GM19463 (cell line): ENCODE measurements around the gene DNAL4.

Experiments
- ATAC-seq: cut with Tn5 transposase; IDR thresholded peaks from one replicate; pipeline ENCODE4 v1.9.1; 2021; ENCODE audit warnings: mild to moderate bottlenecking, moderate library complexity; ENCODE audit not compliant: unreplicated experiment

Gene DNAL4

GRCh38 chr22:38793721-38794466, at the start of gene DNAL4:
Gene DNAL4 (minus strand): TSS chr22:38794143. CDS start chr22:38782731, 11,412 bp downstream.
- ATAC-seq, result peak; percentile 98

- ATAC-seq, result no peak
Measured at GRCh38 chr22:38843201-38843656, 49.3 kb upstream of the DNAL4 start.

GRCh38 chr22:38842512-38843200, 48.7 kb upstream of the DNAL4 start:
- no peak for ATAC-seq

- no peak for ATAC-seq
Measured at GRCh38 chr22:38841635-38842034, 47.7 kb upstream of the DNAL4 start.

DNA sequence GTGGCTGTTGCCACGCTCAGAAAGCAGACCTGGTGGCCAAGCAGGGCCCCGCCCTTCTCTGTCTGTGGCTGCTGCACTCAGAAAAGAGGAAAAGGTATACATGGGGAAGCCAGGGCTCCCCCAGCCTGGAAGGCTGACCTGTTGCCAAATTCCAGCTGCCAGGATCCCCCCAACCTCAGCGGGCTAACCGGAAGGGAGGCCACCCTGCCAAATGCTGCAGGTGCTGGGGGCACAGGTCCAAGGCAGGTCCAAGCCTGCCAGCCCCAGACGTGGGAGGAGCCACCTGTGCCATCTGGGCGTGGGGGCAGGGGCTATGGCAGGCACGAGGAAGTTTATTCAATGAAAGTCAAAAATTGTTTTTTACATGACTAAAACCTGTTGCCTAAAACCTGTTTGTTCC, 47.3 kb upstream of the DNAL4 start:
- no peak for ATAC-seq

DNA sequence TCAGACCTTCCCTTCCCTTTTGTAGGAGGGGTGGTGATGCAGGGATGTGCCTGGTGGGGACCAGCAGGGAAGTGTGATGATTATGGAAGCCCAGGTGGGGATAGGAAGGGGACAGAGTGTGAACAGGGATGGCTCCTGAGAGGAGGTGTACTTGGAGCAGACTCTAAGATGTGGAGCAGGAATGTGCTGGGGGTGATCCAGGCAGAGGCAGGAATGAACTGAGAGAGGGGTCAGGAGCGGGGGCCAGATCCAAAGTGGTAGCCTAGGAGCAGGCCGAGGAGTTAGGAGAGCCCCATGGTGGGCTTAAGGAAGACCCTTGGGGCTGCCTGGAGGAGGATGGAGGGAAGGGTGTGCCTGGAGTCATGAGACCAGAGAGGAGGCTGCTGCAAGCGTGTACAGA, 46.2 kb upstream of the DNAL4 start:
- no peak for ATAC-seq

DNA sequence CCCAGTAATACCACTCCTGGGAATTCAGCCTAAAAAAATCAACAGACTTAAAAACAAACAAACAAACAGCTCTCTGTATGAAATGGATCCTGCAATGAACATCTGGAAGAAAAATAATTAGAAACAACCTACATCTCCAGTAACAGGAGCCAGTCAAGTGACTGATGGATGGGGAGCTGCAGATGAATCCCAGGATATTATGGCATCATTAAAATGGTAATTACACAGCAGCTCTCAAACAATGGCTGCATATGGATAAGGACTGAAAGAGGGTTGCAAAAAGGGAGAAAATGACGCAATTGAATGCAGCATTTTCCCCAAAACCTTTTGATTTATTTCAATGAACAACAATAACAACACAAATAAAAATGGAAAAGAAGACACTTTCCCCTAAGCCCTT, 45.7 kb upstream of the DNAL4 start:
- ATAC-seq, result no peak

GRCh38 chr22:38837414-38837928, 43.5 kb upstream of the DNAL4 start:
- no peak for ATAC-seq

GRCh38 chr22:38835888-38836301, 42.0 kb upstream of the DNAL4 start:
- no peak for ATAC-seq

DNA sequence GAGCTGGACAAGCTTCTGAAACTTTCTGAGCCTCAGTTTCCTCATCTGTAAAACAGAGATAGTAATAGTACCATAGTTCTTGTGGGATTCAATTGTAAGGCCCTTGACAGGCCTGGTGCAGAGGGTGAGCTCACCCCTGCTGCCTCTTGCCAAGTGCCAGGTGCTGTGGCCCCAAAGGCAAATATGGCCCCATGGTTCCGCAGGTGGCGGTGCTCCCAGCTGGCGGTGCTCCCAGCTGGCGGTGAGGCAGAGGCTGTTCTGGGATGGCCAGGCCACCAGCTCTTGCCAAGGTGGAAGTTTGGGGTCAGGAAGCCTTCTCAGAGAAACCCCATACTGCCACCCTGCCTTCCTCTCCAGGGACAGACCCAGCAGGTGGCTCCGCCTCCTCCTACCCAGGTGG, 41.0 kb upstream of the DNAL4 start:
- no peak for ATAC-seq

- ATAC-seq, result no peak
Measured at GRCh38 chr22:38834215-38834953, 40.4 kb upstream of the DNAL4 start.

GRCh38 chr22:38833061-38833460, 39.1 kb upstream of the DNAL4 start:
- ATAC-seq, result no peak

- ATAC-seq, result no peak
Measured at GRCh38 chr22:38832005-38832978, 38.3 kb upstream of the DNAL4 start.

GRCh38 chr22:38831166-38831945, 37.4 kb upstream of the DNAL4 start:
- ATAC-seq, result no peak

DNA sequence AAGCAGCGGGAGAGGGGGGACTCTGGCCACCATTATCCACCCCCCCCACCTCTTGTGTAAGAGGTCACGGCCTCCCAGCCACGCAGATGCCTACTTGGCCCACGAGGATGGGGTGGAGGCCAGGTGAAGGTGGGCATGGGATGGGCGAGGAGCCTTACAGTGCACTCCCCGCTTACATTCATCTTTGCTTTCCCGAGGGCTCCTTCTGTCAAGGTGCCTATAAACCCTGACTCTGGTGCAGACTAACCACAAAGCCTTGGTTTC, 36.8 kb upstream of the DNAL4 start:
- ATAC-seq, result no peak

- ATAC-seq, result no peak
Measured at GRCh38 chr22:38830026-38830844, 36.3 kb upstream of the DNAL4 start.

- ATAC-seq, result no peak
Measured at GRCh38 chr22:38829485-38829884, 35.5 kb upstream of the DNAL4 start.

DNA sequence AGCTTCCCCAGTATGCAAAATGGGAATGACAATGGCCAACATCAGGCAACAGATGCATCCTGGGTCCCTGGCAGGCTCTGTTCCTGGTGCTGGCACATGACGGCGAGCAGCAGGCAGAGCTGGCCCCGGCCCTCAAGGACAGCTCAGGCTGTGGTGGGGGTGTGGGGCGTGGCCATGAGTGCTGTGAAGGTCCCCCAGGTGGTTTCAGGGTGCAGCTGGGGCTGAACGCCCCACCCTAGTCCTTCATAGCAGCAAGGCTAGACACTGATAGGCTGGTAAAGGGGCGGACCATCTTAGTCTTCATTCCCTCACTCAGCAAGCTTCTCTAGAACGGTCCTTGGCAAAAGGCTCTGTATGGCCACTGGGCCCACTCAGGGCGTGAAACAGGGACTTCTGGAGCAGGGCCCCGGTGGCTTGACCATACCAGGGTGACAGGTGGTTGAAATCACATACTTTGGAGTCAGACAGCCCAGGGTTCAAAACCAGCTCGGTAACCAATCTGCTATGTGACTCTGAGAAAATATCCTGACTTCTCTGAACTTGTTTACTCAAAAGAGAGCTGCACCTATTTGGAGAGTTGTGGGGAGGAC, 34.8 kb upstream of the DNAL4 start:
- no peak for ATAC-seq

GRCh38 chr22:38828191-38828590, 34.2 kb upstream of the DNAL4 start:
- ATAC-seq, result no peak
